GDM1 (cell line): ENCODE measurements around the gene PSIP1.
A peak's percentile ranks its signal among the peaks of the same experiment; 100 is the strongest.
"Not testable (repeated sequence)": the region's sequence is repeated elsewhere in the genome, so short reads cannot be mapped to it uniquely, and the experiment has no call there.

Experiments used
- DNase-seq: peaks from one replicate; lab custom pipeline; 2025; lab: John Stamatoyannopoulos, UW

Gene PSIP1

DNA sequence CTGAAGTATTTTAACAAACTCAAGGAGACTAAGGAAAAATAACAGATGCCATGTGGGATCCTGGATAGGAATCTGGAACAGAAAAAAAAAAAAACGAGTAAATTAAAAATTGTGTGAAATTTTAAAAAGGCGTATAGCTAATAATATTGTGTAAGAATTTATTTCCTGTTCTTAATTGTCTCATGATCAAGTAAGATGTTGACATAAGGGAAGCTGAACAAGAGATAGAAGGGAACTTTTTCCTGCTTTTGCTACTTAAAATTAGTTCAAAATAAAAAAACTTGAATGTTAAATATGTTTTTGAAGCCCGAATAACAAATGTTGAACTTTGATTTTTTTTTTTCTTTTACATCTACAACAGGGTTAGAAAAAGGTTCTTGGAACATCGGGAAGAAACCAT lies 77.6 kb downstream of the PSIP1 start:
- no peak for DNase-seq

DNA sequence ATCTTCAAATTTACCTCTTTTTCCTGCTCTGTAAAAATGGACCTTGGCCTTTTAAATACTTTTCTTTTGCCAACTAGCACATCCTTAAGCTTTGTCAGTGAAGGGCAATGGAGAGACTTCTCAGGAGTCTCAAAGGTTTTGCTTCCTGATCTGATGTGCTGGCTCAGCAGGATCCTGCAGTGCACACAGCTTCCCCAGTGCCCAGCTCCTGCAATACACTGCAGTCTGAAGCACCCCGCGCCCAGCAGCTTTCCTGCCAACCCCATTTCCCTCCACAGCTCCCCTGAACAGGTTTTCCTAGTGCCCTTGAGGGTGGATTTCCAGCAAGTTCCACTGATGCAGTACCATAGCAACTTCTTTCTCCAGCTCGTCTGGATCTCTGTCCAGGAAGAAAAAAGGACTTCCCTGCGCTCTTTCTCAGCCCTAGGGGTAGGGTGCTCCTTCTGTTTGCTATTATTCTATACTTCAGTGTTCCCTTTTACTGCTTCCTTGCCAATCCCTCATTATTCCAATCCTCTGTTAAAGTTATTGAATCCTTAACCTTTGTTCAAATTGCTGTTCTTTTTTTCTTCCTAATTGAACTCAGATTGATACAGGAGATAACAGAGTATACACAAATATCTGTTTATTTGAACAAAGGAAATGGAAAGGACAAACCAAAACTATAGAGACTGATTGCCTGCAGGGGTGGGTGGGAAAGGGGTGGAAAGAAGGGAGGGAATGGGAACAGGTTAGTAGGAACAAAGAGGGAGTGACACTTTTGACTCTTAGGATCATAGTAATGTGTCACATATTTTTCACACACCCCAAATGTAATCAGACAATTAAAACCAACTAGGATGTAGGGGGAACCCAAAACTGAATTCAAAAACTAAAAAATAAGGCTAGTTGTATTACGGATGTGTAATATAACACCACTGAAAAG lies 79.6 kb downstream of the PSIP1 start:
- DNase-seq, result no peak

GRCh38 chr9:15427702-15428101 lies 83.1 kb downstream of the PSIP1 start:
- DNase-seq, result not testable (repeated sequence)

DNA sequence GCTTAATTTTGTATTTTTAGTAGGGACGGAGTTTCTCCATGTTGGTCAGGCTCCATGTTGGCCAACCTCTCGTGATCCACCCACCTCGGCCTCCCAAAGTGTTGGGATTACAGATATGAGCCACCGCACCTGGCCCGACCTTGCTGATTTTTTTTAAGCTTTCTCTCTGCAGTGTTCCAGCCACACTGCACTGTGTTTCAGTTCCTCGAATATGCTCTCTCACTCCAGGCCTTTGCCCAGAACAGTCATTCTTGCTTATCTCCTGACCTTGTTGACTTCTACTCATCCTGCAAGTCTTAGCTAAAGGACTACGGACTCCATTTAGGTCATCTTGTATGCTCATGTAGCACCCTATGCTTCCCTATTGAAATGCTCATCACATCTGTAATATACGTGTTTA lies 84.8 kb downstream of the PSIP1 start:
- DNase-seq, result no peak

DNA sequence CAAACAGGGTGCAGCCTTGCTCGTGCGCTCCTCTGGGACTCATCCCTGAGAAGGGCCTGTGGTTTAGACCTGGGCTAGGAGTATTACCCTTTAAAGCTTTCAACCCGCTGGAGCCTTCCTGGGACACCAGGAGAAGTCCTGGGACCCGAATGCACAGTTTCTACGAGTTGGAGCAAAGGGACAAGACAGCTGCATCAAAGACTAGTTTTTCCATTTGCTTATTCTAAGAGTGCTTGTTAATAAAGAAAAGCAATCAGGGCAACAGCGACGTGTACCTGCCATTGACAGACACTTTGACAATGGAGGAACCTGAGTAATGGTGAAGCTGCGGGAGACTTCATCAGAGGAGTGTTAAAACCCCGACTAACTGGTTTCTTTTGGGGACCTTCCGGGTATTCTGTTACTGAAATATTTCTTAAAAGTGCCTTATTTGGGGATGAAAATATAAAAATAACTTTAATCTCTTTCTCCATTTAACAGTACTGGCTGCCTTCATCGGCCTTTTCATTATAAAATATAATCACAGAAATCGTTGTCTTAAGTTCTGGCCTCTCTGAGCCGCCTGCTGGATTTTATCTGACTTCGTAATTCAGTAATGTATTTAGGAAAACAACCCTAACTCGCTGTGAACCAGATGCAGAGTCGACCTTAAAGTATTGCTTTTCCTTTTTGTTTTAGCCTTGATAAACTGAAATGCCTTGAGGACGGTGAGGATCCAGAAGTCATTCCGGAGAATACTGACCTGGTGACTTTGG lies 87.4 kb downstream of the PSIP1 start:
- no peak for DNase-seq

GRCh38 chr9:15422372-15423230 lies 88.2 kb downstream of the PSIP1 start, which contains the start of gene SNAPC3:
TSS of gene SNAPC3 (plus strand) at chr9:15422876. CDS start at chr9:15422880, 4 bp downstream.
- DNase-seq, result peak; percentile 96

DNA sequence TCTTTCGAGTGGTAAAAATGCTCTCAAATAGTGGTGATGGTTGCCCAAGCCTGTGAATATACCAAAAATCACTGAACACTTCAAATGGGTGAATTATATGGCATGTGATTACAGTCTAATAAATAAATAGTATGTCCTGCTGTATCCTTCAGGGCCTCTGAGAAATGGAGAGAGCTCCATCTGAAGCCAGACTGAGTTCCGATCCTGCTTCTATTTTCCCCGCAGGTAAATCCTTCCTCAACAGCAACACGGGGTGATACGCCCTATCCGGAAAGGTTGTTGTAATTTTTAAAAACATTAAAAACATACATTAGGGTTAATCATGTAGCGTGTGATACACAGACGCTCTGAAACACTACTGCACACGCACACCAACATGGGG lies 88.8 kb downstream of the PSIP1 start:
- DNase-seq, result no peak

DNA sequence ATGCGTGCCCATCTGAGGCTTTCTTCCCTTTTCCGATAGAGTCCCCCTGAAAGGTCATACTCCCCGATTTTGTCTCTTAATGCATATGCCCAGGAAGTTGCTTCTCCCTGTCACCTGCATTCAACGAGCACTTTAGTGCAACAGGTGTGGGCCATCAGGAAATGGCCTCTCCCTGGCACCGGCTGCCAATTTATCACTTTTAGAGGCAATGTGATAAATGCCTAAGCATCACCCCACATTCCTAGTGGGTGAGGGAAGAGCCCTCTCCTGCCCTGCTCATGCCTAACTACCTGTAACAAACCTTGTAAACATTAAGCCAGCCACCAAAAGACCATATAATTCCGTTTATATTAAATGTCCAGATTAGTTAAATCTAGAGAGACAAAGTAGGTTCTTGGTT lies 89.2 kb downstream of the PSIP1 start:
- no peak for DNase-seq

DNA sequence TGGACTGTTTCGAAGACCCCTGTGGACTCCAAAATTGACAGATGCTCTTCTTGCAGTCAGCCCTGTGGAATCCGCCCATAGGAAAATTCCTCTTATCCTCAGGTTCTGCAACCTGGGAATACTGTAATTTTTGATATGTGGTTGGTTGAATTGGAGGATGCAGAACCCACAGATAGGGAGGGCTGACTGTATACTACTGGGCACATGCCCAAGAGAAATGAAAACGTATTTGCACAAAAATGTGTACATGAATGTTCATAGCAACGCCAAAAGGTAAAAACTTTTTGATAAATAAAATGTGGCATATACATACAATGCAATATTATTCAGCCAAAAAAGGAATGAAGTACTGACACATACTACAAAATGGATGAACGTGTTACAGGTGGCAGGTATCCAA lies 90.0 kb downstream of the PSIP1 start:
- DNase-seq, result no peak

GRCh38 chr9:15417626-15418025 lies 93.1 kb downstream of the PSIP1 start:
- DNase-seq, result no peak

DNA sequence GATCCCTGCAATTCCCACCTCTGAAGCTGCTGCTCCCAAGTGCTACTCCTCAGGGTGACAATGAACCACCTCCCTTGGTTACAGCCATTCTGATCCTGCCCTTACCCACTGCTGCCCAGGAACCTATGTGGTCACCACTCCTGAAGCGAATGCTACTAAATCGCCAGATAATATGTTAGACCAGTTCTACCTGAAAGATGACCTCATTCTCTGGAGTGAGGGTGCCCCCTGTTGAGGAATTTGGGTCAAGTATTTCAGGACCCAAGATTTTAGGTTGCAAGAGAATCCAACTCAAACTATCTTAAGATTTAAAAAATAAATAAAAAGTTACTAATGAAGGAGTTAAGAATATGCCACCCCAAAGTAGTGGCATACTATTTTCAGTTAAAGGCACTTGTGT lies 93.9 kb downstream of the PSIP1 start:
- peak; percentile 39 for DNase-seq
